H1 (cell line): Measurements from ENCODE around the gene ELMO3. TPM values are rescaled to one million over a fixed set of nuclear protein-coding genes. Genes with fewer than 3 reads are reported as not detected.
A peak's percentile ranks its signal among the peaks of the same experiment; 100 is the strongest.

Experiments used
- CTCF ChIA-PET: fragments of 300-600 bp; sonication (Branson Sonifier 250); formaldehyde crosslinking; loops from one replicate; lab custom pipeline; 2021; ENCODE audit not compliant: partially characterized antibody; lab: Charles Lee
- POLR2A ChIA-PET: fragments of 300-600 bp; sonication (Branson Sonifier 250); formaldehyde crosslinking; loops from one replicate; lab custom pipeline; 2021; ENCODE audit warnings: inconsistent platforms; ENCODE audit not compliant: partially characterized antibody; lab: Charles Lee
- DNase-seq, 2 experiments: peaks; one replicate each; pipeline versions ENCODE4 v3.0.0 to v3.0.0-alpha.2; 2010 to 2022; ENCODE audit warnings: low spot score in 2 of 2, low read depth in 1 of 2, mixed read lengths in 1 of 2
- FAIRE-seq: peaks from 2 replicates; lab custom pipeline; 2011; peaks lifted over from hg19 to GRCh38; lab: Jason Lieb, UNC
- H2AFZ ChIP-seq: 2 replicates; pipeline ENCODE4 v1.8.1; 2012; ENCODE audit warnings: low read length, inconsistent platforms
- H2AK5ac ChIP-seq: 2 replicates; pipeline ENCODE4 v1.6.1; 2013; ENCODE audit warnings: low read depth, low read length
- H2BK120ac ChIP-seq: replicated peaks from 2 replicates; pipeline ENCODE3; 2013; ENCODE audit warnings: low read depth, low read length, inconsistent platforms
- H2BK12ac ChIP-seq: 2 replicates; pipeline ENCODE4 v1.6.1; 2013; ENCODE audit warnings: low read depth, low read length
- H2BK15ac ChIP-seq: 2 replicates; pipeline ENCODE4 v1.6.1; 2013; ENCODE audit warnings: low read length
- H2BK20ac ChIP-seq: 2 replicates; pipeline ENCODE4 v1.6.1; 2013; ENCODE audit warnings: low read length
- H2BK5ac ChIP-seq: 2 replicates; pipeline ENCODE4 v1.6.1; 2013; ENCODE audit warnings: low read depth, low read length
- H3K14ac ChIP-seq: 2 replicates; pipeline ENCODE4 v1.6.1; 2013; ENCODE audit warnings: inconsistent platforms; ENCODE audit not compliant: insufficient read length
- H3K18ac ChIP-seq: 2 replicates; pipeline ENCODE4 v1.6.1; 2013; ENCODE audit warnings: low read length; ENCODE audit errors: extremely low read depth
- H3K23ac ChIP-seq: 2 replicates; pipeline ENCODE4 v1.6.1; 2013; ENCODE audit warnings: inconsistent platforms; ENCODE audit not compliant: insufficient read length
- H3K23me2 ChIP-seq: 2 replicates; pipeline ENCODE4 v1.6.1; 2013; ENCODE audit warnings: low read depth, low read length
- H3K27ac ChIP-seq: 2 replicates; pipeline ENCODE4 v1.6.1; 2011; ENCODE audit warnings: low read depth, low read length, inconsistent platforms
- H3K27me3 ChIP-seq, 4 experiments: replicated peaks in 1 of 4; 1 replicate in 1 of 4; 2 replicates in 3 of 4; pipeline versions ENCODE4 v1.6.1 to v1.8.1; 2011 to 2013; ENCODE audit warnings: low read length in 3 of 4, mild to moderate bottlenecking in 3 of 4, inconsistent platforms in 2 of 4, mixed read lengths in 2 of 4, moderate library complexity in 1 of 4; ENCODE audit not compliant: control insufficient read depth in 3 of 4, insufficient read depth in 3 of 4; ENCODE audit errors: extremely low read depth in 1 of 4
- H3K36me3 ChIP-seq, 4 experiments: 2 replicates each; pipeline versions ENCODE4 v1.6.1 to v1.8.1; 2011 to 2013; ENCODE audit warnings: mild to moderate bottlenecking in 4 of 4, low read length in 3 of 4, moderate library complexity in 2 of 4, control low read depth in 1 of 4, inconsistent platforms in 1 of 4; ENCODE audit not compliant: insufficient read depth in 4 of 4, control insufficient read depth in 2 of 4
- H3K4ac ChIP-seq: replicated peaks from 2 replicates; pipeline ENCODE3; 2013; ENCODE audit warnings: low read length, low read depth, mixed read lengths, inconsistent platforms; ENCODE audit not compliant: insufficient read length
- H3K4me1 ChIP-seq, 4 experiments: replicated peaks in 1 of 4; 1 replicate in 1 of 4; 2 replicates in 3 of 4; pipeline versions ENCODE4 v1.6.1 to v1.8.1; 2011 to 2013; ENCODE audit warnings: low read length in 3 of 4, inconsistent platforms in 2 of 4, mixed read lengths in 1 of 4; ENCODE audit not compliant: insufficient read depth in 4 of 4, control insufficient read depth in 3 of 4
- H3K4me2 ChIP-seq, 2 experiments: 2 replicates each; pipeline versions ENCODE4 v1.6.1 to v1.8.1; 2011 to 2013; ENCODE audit warnings: low read depth in 2 of 2, low read length in 2 of 2, control low read depth in 1 of 2, inconsistent platforms in 1 of 2, mild to moderate bottlenecking in 1 of 2; ENCODE audit not compliant: insufficient read depth in 1 of 2
- H3K4me3 ChIP-seq, 4 experiments: fragments of 200-600, 300-600 bp in 1 of 4; sonication (generic), shearing (Covaris generic), sonication (Bioruptor Twin) in 1 of 4; 2 replicates each; pipeline versions ENCODE4 v1.5.1 to v1.8.1; 2011 to 2016; ENCODE audit warnings: low read length in 4 of 4, low read depth in 3 of 4, control low read depth in 2 of 4, inconsistent platforms in 2 of 4, mild to moderate bottlenecking in 2 of 4, mixed read lengths in 1 of 4, moderate library complexity in 1 of 4; ENCODE audit not compliant: insufficient read depth in 2 of 4; ENCODE audit errors: extremely low read depth in 1 of 4
- H3K56ac ChIP-seq: replicated peaks from 2 replicates; pipeline ENCODE3; 2013; ENCODE audit warnings: low read depth, mild to moderate bottlenecking, mixed read lengths, low read length, inconsistent platforms; ENCODE audit not compliant: insufficient read length
- H3K79me1 ChIP-seq: 2 replicates; pipeline ENCODE4 v1.6.1; 2013; ENCODE audit warnings: low read depth, low read length, control low read depth
- H3K79me2 ChIP-seq, 2 experiments: 2 replicates each; pipeline versions ENCODE4 v1.6.1 to v1.8.1; 2012 to 2013; ENCODE audit warnings: low read length in 2 of 2, mild to moderate bottlenecking in 2 of 2, inconsistent platforms in 1 of 2; ENCODE audit not compliant: insufficient read depth in 2 of 2, control insufficient read depth in 1 of 2
- H3K9ac ChIP-seq, 4 experiments: replicated peaks in 1 of 4; 1 replicate in 1 of 4; 2 replicates in 3 of 4; pipeline versions ENCODE4 v1.6.1 to v1.8.1; 2011 to 2013; ENCODE audit warnings: low read depth in 3 of 4, low read length in 3 of 4, control low read depth in 2 of 4, mild to moderate bottlenecking in 2 of 4, moderate library complexity in 2 of 4, inconsistent platforms in 1 of 4; ENCODE audit errors: extremely low read depth in 1 of 4
- H3K9me3 ChIP-seq, 2 experiments: 2 replicates each; pipeline versions ENCODE4 v1.6.1 to v1.8.1; 2012 to 2013; ENCODE audit warnings: mild to moderate bottlenecking in 2 of 2, moderate library complexity in 2 of 2, control low read depth in 1 of 2, inconsistent platforms in 1 of 2, low read depth in 1 of 2, low read length in 1 of 2, mixed read lengths in 1 of 2; ENCODE audit not compliant: insufficient read depth in 2 of 2
- H4K20me1 ChIP-seq, 2 experiments: replicated peaks in 1 of 2; 2 replicates each; pipeline versions ENCODE3 to v1.8.1; 2011 to 2013; ENCODE audit warnings: inconsistent platforms in 2 of 2, low read length in 2 of 2, mild to moderate bottlenecking in 1 of 2; ENCODE audit not compliant: insufficient read depth in 2 of 2, control insufficient read depth in 1 of 2
- H4K5ac ChIP-seq: 2 replicates; pipeline ENCODE4 v1.6.1; 2013; ENCODE audit warnings: low read length, low read depth, mixed read lengths, inconsistent platforms; ENCODE audit not compliant: insufficient read length
- H4K8ac ChIP-seq: 2 replicates; pipeline ENCODE4 v1.8.0; 2013; ENCODE audit warnings: mild to moderate bottlenecking, moderate library complexity, low read length, inconsistent platforms; ENCODE audit not compliant: insufficient read depth; ENCODE audit errors: extremely low read depth
- H4K91ac ChIP-seq: replicated peaks from 2 replicates; pipeline ENCODE3; 2013; ENCODE audit warnings: low read length, mixed read lengths, inconsistent platforms; ENCODE audit not compliant: insufficient read length
- JUND ChIP-seq: IDR thresholded peaks from 2 replicates; pipeline ENCODE4 v1.6.1; 2011; ENCODE audit warnings: mild to moderate bottlenecking, improper control_type of control experiment, low read length
- POLR2A ChIP-seq, 2 experiments: IDR thresholded peaks; 1 replicate in 1 of 2; 2 replicates in 1 of 2; pipeline ENCODE4 v1.6.1; 2011; ENCODE audit warnings: low read depth in 2 of 2, low read length in 2 of 2, mild to moderate bottlenecking in 2 of 2; ENCODE audit errors: control extremely low read depth in 1 of 2
- RAD21 ChIP-seq, 2 experiments: IDR thresholded peaks in 1 of 2; conservative IDR thresholded peaks in 1 of 2; 2 replicates each; pipeline ENCODE4 v1.6.1; 2011; ENCODE audit warnings: low read depth in 2 of 2, low read length in 2 of 2, improper control_type of control experiment in 1 of 2, inconsistent platforms in 1 of 2, mild to moderate bottlenecking in 1 of 2, moderate library complexity in 1 of 2
- WGBS, 2 experiments: shearing (Covaris generic) in 1 of 2; methylation state at CpG; one replicate each; pipeline versions ENCODE4 v1.1.6 to v1.1.7; 2013 to 2015; ENCODE audit warnings: low lambda C conversion rate in 2 of 2, mixed read lengths in 2 of 2, inconsistent platforms in 1 of 2, low coverage in 1 of 2, missing lambda C conversion rate in 1 of 2; ENCODE audit not compliant: insufficient replicate concordance in 2 of 2, insufficient coverage in 1 of 2, insufficient read length in 1 of 2; ENCODE audit errors: extremely low coverage in 1 of 2, missing lambda C conversion rate in 1 of 2; 5-methylcytosine and 5-hydroxymethylcytosine counted together
- polyA plus RNA-seq, 7 experiments: library from polyadenylated mRNA; depleted of rRNA in 3 of 7; stranded (reverse) in 5 of 7; unstranded in 2 of 7; fragments of >200 nt in 5 of 7; fragments of 200-250 nt in 2 of 7; gene quantifications; 1 replicate in 5 of 7; 2 replicates in 1 of 7; 4 replicates in 1 of 7; pipeline versions ENCODE4 v1.2.1 to v1.2.3, GENCODE V29; 2011 to 2013; ENCODE audit warnings: missing spikeins in 2 of 7, mixed read lengths in 2 of 7
- total RNA-seq: library from RNA; stranded (reverse); fragmentation: NEBNext Ultra II Directional; extraction: Animal tissue kit (Norgen Biotek cat#: 25700); gene quantifications from 2 replicates; pipeline ENCODE4 v1.2.1, GENCODE V29; 2021

ELMO3 gene
- total and polyA plus RNA-seq, 2 of the 8 experiments (the other 6 are each of a cell fraction or from before 2014, with no cell fraction given), result 9.6 to 10.9 TPM

GRCh38 chr16:67228905-67229304 is 30.0 kb downstream of the ELMO3 start:
- H3K9me3 ChIP-seq, result no peaks in the 10 kb centered on the region
- 85% methylated on average over 9 of the region's 9 CpGs; no CpG with 5 or more reads in 1 of the 2 experiments for WGBS, 2 experiments
- no peak overlapping the region for H4K91ac ChIP-seq
- H3K23me2 ChIP-seq, result peaks cover 5% of the 10 kb centered on the region
- H2BK120ac ChIP-seq, result no peak overlapping the region
- H3K79me2 ChIP-seq, result peaks cover 0 to 13% of the 10 kb centered on the region in 2 experiments; a peak in 2 of 4 replicates
- H4K8ac ChIP-seq, result no peak overlapping the region; the same call in 1 of the 2 replicates
- no peak overlapping the region for H2BK12ac ChIP-seq
- H3K4me1 ChIP-seq, result peaks cover 0 to 6% (median 3%) of the 10 kb centered on the region in 4 experiments; a peak in 3 of 7 replicates
- H3K27me3 ChIP-seq, result no peaks in the 10 kb centered on the region; a peak in 2 of 7 replicates
- H2AK5ac ChIP-seq, result no peak overlapping the region
- H2AFZ ChIP-seq, result no peak overlapping the region
- FAIRE-seq (no peak), DNase-seq (no peak)
- TF ChIP-seq RAD21 (IDR thresholded peaks at IDR 0.05 in 1 of 2, conservative IDR thresholded peaks at IDR 0.05 in 1 of 2; ENCODE audit: low read depth in 2 of 2, low read length in 2 of 2) (no peak), POLR2A (IDR thresholded peaks at IDR 0.05; ENCODE audit: control extremely low read depth in 1 of 2, low read depth in 2 of 2, low read length in 2 of 2) (peak in 1 of 2 experiments; percentile 36; a peak in 1 of 3 replicates), JUND (no peak)
- TF ChIP-seq, all 59 proteins: peak for 1
- Histone ChIP-seq H4K5ac (no peak overlapping the region), H3K36me3 (peaks cover 17 to 39% (median 36%) of the 10 kb centered on the region in 4 experiments; a peak in 7 of 8 replicates), H2BK20ac (no peak overlapping the region), H3K56ac (no peak overlapping the region), H4K20me1 (peaks cover 3 to 14% of the 10 kb centered on the region in 2 experiments), H3K4me3 (no peak overlapping the region), H3K27ac (no peak overlapping the region), H3K18ac (no peak overlapping the region), H2BK5ac (no peak overlapping the region), H3K79me1 (no peaks in the 10 kb centered on the region; the same call in 1 of the 2 replicates), H3K23ac (no peak overlapping the region), H3K9ac (no peak overlapping the region), H3K4ac (no peak overlapping the region), H3K4me2 (no peak overlapping the region; a peak in 1 of 4 replicates), H3K14ac (no peak overlapping the region), H2BK15ac (no peak overlapping the region)
- ChIA-PET CTCF (interaction anchor here (1.4 to 2.9 kb wide), 5 partner anchors 14 to 53 kb away, joined by 3 to 11 read pairs (median 6); partner anchors contain the start of genes ELMO3 and FHOD1), POLR2A (interaction anchor here (1.1 to 2.7 kb wide), 5 partner anchors 12 to 36 kb away, joined by 3 to 20 read pairs (median 4); partner anchors contain the start of gene E2F4)
